HG02588 (cell line): ENCODE data around the gene P3H3.
A peak's percentile ranks its signal among the peaks of the same experiment; 100 is the strongest.

Source experiments
- ATAC-seq: cut with Tn5 transposase; IDR thresholded peaks from one replicate; pipeline ENCODE4 v1.9.1; 2021; ENCODE audit warnings: mild to moderate bottlenecking, moderate library complexity; ENCODE audit not compliant: unreplicated experiment

The P3H3 gene

GRCh38 chr12:6842075-6842474 lies 13.9 kb downstream of the P3H3 start:
- no peak for ATAC-seq

GRCh38 chr12:6843118-6843902 lies 15.1 kb downstream of the P3H3 start:
- no peak for ATAC-seq

- ATAC-seq = no peak
These were observed 17.2 kb downstream of the P3H3 start for GRCh38 chr12:6845395-6845794.

- no peak for ATAC-seq
These were observed 18.2 kb downstream of the P3H3 start for GRCh38 chr12:6846316-6846869.

- no peak for ATAC-seq
These were observed 19.5 kb downstream of the P3H3 start for GRCh38 chr12:6847676-6848075.

GRCh38 chr12:6849427-6849826 lies 21.2 kb downstream of the P3H3 start:
- no peak for ATAC-seq

GRCh38 chr12:6849976-6850560 lies 21.9 kb downstream of the P3H3 start:
- no peak for ATAC-seq

- ATAC-seq = no peak
These were observed 22.6 kb downstream of the P3H3 start for GRCh38 chr12:6850796-6851152.

GRCh38 chr12:6851153-6851920 lies 23.1 kb downstream of the P3H3 start, which contains the start of gene CDCA3:
Gene CDCA3 (minus strand): TSS chr12:6851286. CDS start chr12:6850952, 334 bp downstream.
- peak; percentile 53 for ATAC-seq

- ATAC-seq = peak; percentile 70
These were observed 23.9 kb downstream of the P3H3 start, which contains the start of gene USP5 for GRCh38 chr12:6851921-6852650. Gene USP5 (plus strand): TSS chr12:6852150. CDS start chr12:6852180, 30 bp downstream.

- ATAC-seq = no peak
These were observed 24.6 kb downstream of the P3H3 start for GRCh38 chr12:6852651-6853354.

GRCh38 chr12:6853626-6854025 lies 25.4 kb downstream of the P3H3 start:
- no peak for ATAC-seq

- no peak for ATAC-seq
These were observed 25.8 kb downstream of the P3H3 start for GRCh38 chr12:6854036-6854435.

GRCh38 chr12:6855322-6855721 lies 27.1 kb downstream of the P3H3 start:
- ATAC-seq = no peak

GRCh38 chr12:6858799-6859198 lies 30.6 kb downstream of the P3H3 start:
- ATAC-seq = no peak

- no peak for ATAC-seq
These were observed 31.9 kb downstream of the P3H3 start for GRCh38 chr12:6860116-6860515.

GRCh38 chr12:6860942-6861341 lies 32.7 kb downstream of the P3H3 start:
- ATAC-seq = no peak

- no peak for ATAC-seq
These were observed 33.2 kb downstream of the P3H3 start for GRCh38 chr12:6861391-6861790.

GRCh38 chr12:6863033-6863432 lies 34.8 kb downstream of the P3H3 start:
- no peak for ATAC-seq
